Stimulated activated CD8-positive, alpha-beta memory T cell treated with anti-CD3 and anti-CD28 coated beads, Interleukin-15, amount 100 ng/mL, for 4 hours (primary cell): Measurements from ENCODE around the gene GLOD5.
"Not testable (repeated sequence)": the region's sequence is repeated elsewhere in the genome, so short reads cannot be mapped to it uniquely, and the experiment has no call there.

Source experiments
- DNase-seq, 2 donors: peaks; one replicate each; pipeline ENCODE4 v3.0.0-alpha.2; 2020; ENCODE audit warnings: low read depth in 2 of 2

GLOD5 gene

GRCh38 chrX:48793935-48794334, 32.4 kb downstream of the GLOD5 start:
- no peak for DNase-seq

GRCh38 chrX:48794340-48794910, 32.9 kb downstream of the GLOD5 start:
- DNase-seq: no peak

- DNase-seq: no peak
These were observed 33.5 kb downstream of the GLOD5 start for GRCh38 chrX:48794911-48795515.

DNA sequence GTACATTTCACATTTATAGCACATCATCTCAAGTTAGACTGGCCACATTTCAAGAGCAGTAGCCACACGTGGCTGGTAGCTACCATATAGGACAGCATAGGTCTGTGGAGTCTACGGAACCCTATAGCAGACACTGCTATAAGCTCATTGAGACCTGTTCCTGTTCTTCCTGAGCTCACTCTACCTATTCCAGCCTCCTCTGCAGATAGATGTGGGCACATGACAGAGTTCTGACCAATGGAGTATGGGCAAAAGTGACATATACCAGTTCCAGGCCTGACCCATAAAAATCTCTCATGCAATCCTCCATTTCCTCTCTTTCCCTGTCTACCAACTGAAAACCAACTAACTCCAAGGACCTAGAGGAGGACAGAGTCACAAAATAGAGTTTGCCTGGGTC, 36.8 kb downstream of the GLOD5 start:
- no peak for DNase-seq

DNA sequence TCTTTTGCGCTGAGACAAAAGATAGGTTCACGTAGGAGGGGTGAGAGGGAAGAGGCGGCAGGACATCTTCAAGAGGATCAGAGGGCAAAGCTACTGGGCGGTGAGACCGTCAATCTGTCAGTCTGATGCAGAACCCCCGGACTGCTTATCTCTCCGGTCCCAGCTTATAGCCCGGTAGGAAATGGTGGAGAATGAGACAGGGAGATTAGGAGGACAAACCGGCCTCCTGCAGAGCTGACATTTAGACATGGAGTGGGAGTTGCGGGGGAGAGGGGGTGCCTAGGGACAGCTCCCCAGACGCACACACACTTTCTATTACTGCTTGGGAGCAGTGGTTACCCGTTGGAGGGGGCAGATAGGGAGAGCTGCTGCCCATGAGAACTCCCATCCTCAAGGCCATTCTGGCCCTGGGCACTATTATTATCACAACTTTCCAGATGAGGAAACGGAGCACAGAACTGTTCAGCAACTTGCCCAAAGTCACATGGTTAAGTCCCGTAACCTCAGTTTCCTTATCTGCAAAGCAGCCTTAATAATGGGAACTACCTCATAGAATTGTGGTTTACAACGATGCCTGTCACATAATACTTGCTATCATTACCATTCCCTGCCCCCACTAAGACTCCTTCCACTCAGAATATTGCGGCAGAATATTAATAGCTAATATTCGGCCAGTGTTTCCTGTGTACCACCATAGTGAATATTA, 39.2 kb downstream of the GLOD5 start:
- no peak for DNase-seq

DNA sequence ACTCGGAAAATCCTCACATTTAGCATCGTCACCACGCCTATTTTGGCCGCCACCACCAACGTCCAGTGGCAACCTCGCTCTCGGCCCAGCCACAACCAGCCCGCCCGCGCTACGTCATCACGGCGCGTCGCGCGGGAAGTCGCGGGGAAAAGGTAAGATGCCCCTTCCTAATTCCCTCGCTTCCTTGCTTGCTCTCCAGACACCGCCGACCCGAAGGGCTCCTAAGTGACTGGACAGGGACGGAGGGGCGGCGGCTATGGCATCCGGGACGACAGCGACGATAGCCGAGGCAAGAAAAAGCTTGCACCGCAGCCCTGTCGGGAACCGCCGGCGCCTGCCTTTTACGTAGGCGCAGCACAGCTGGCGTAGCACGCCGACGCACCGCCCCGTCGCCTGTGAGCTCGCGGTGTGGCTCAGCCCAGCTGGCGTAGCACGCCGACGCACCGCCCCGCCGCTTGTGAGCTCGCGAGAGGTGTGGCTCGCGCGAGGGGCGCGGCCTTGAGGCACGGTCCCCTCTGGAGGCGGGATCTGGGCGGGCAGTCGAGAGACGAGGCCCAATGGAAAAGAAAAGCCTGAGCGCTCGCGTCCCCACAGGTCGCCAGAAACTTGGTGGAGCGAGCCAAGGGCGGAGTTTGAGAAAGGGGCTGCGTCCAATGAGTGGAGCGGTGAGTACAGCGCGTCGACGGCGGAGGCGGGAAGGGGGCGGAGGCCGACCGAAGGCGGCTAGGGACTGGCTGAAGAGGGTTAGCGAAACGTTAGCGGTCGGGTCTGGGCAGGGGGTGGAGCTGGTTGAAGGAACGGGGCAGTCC, 39.9 kb downstream of the GLOD5 start, which contains the start of gene HDAC6:
HDAC6 (plus strand) TSS at position 788 of the 809 bp plus-strand sequence. CDS start 626 bp downstream, outside the sequence.
- peak; percentile 91 for DNase-seq

GRCh38 chrX:48802089-48802904, 40.8 kb downstream of the GLOD5 start:
- DNase-seq: peak in 1 of 2 donors; percentile 11

- no peak for DNase-seq
These were observed 41.3 kb downstream of the GLOD5 start for GRCh38 chrX:48802905-48803200.

DNA sequence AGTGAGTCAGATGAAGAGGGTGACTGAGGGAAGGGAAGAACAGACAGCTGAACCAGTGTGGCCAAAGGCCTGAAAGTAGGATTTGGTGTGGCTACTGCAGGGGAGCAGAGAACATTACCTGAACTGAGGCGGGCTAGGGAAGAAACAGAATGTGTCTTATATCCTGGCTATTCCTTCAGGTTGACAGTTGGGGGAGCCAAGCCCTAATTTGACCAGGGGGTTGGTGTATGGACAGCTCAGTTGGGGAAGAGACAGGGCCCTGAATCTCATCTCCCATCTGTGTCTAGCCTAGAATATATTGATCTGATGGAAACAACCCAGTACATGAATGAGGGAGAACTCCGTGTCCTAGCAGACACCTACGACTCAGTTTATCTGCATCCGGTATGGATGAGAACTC, 44.5 kb downstream of the GLOD5 start:
- DNase-seq: no peak

GRCh38 chrX:48813644-48814043, 52.1 kb downstream of the GLOD5 start:
- no peak for DNase-seq

GRCh38 chrX:48814722-48815121, 53.2 kb downstream of the GLOD5 start:
- DNase-seq: no peak

DNA sequence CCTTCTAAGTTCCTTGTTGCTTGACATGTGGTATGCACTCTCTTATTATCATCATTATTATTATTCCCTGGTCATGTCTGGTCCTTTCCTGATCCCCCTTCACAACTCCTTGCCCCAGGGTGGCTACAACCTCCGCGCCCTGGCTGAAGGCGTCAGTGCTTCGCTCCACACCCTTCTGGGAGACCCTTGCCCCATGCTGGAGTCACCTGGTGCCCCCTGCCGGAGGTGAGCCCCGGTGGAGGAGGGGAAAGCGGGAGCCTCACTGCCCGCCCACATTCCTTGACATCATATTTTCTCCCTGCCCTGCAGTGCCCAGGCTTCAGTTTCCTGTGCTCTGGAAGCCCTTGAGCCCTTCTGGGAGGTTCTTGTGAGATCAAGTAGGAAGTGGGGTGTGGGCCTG, 53.7 kb downstream of the GLOD5 start:
- no peak for DNase-seq

DNA sequence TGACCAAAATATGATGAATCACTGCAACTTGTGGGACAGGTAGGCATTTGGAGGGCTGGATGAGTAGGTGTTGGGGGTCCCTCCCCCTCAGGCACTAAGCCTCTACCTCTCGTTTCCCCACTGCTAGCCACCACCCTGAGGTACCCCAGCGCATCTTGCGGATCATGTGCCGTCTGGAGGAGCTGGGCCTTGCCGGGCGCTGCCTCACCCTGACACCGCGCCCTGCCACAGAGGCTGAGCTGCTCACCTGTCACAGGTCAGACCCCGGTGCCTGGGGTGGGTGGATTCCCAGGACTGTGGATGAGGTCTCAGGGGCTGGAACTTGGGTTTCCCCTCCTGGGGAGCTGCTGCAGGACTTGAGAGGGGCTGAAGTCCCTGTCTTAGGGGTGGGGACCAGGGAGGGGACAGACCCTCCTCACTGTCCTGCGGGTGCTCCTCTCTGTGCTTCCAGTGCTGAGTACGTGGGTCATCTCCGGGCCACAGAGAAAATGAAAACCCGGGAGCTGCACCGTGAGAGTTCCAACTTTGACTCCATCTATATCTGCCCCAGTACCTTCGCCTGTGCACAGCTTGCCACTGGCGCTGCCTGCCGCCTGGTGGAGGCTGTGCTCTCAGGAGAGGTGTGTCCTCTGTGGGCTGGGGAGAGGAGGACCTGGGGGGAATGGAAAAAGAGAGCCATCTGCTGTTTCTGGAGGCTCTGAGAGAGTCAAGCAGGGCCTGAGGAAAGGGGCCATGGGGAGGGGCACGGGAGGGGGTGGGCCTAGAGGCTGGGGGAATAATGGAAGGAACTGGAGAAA, 54.7 kb downstream of the GLOD5 start:
- DNase-seq: no peak

- DNase-seq: no peak
These were observed 56.6 kb downstream of the GLOD5 start for GRCh38 chrX:48818098-48818497.

- no peak for DNase-seq
These were observed 57.3 kb downstream of the GLOD5 start for GRCh38 chrX:48818866-48819265.

- not testable (repeated sequence) for DNase-seq
These were observed 57.8 kb downstream of the GLOD5 start for GRCh38 chrX:48819394-48819793.

GRCh38 chrX:48823053-48823452, 61.5 kb downstream of the GLOD5 start:
- DNase-seq: no peak
